WTC11 (cell line): ENCODE measurements around the gene USP15. TPM values are rescaled to one million over a fixed set of nuclear protein-coding genes. Genes with fewer than 3 reads are reported as not detected.

Source experiments
- ATAC-seq: fragments of 200-7000 bp; cut with Tn5 transposase; 2 replicates; pipeline ENCODE4 v1.10.0; 2021; ENCODE audit warnings: mild to moderate bottlenecking, moderate library complexity
- CTCF ChIA-PET: fragments of 300-600 bp; sonication (Branson Sonifier 250); formaldehyde crosslinking; loops from one replicate; lab custom pipeline; 2021; ENCODE audit warnings: antibody characterized with exemption; lab: Charles Lee
- POLR2A ChIA-PET: fragments of 350-600 bp; sonication (Branson Sonifier 250); formaldehyde crosslinking; loops from one replicate; lab custom pipeline; 2021; ENCODE audit warnings: antibody characterized with exemption; lab: Charles Lee
- DNase-seq: peaks from one replicate; pipeline ENCODE4 v3.0.0; 2021; ENCODE audit warnings: low spot score
- H3K27ac Mint-ChIP-seq: 2 replicates; pipeline ENCODE4 v1.8.0; 2021; ENCODE audit warnings: mixed read lengths
- H3K27me3 Mint-ChIP-seq: 2 replicates; pipeline ENCODE4 v1.8.0; 2021; ENCODE audit warnings: low read depth, mild to moderate bottlenecking, moderate library complexity, mixed read lengths
- H3K36me3 Mint-ChIP-seq: 2 replicates; pipeline ENCODE4 v1.8.0; 2021; ENCODE audit warnings: mixed read lengths
- H3K4me1 Mint-ChIP-seq: 2 replicates; pipeline ENCODE4 v1.8.0; 2022; ENCODE audit warnings: mixed read lengths
- H3K4me3 Mint-ChIP-seq: 2 replicates; pipeline ENCODE4 v1.8.0; 2021; ENCODE audit warnings: mild to moderate bottlenecking, moderate library complexity, mixed read lengths
- H3K9me3 Mint-ChIP-seq: 2 replicates; pipeline ENCODE4 v1.8.0; 2021; ENCODE audit warnings: mixed read lengths
- CREB1 ChIP-seq: sonication (generic); formaldehyde crosslinking; IDR thresholded peaks from 2 replicates; pipeline ENCODE4 v1.8.0; 2023; ENCODE audit warnings: mild to moderate bottlenecking, missing genetic modification reagents
- FOXK1 ChIP-seq: sonication (generic); formaldehyde crosslinking; IDR thresholded peaks from 2 replicates; pipeline ENCODE4 v1.8.0; 2022; ENCODE audit warnings: mild to moderate bottlenecking, moderate library complexity, missing genetic modification reagents
- FOXP1 ChIP-seq: sonication (generic); formaldehyde crosslinking; IDR thresholded peaks from 2 replicates; pipeline ENCODE4 v1.8.0; 2022; ENCODE audit warnings: missing genetic modification reagents, mild to moderate bottlenecking, moderate library complexity, borderline replicate concordance
- IRF2 ChIP-seq: sonication (generic); formaldehyde crosslinking; IDR thresholded peaks from 2 replicates; pipeline ENCODE4 v1.8.0; 2022; ENCODE audit warnings: low read depth, missing genetic modification reagents, borderline replicate concordance
- JUN ChIP-seq: sonication (generic); formaldehyde crosslinking; IDR thresholded peaks from 2 replicates; pipeline ENCODE4 v1.8.0; 2023; ENCODE audit warnings: mild to moderate bottlenecking, missing genetic modification reagents
- NFE2L1 ChIP-seq: sonication (generic); formaldehyde crosslinking; IDR thresholded peaks from 2 replicates; pipeline ENCODE4 v1.8.1; 2023; ENCODE audit warnings: missing genetic modification reagents
- PRRX2 ChIP-seq: fragments of 250-450 bp; sonication (Bioruptor Pico); IDR thresholded peaks from 2 replicates; pipeline ENCODE4 v1.8.0; 2021; ENCODE audit warnings: mild to moderate bottlenecking
- ZNF416 ChIP-seq: fragments of 250-450 bp; sonication (Bioruptor Pico); IDR thresholded peaks from 2 replicates; pipeline ENCODE4 v1.9.0; 2021; ENCODE audit warnings: mild to moderate bottlenecking, inconsistent platforms
- ZNF532 ChIP-seq: fragments of 250-450 bp; sonication (Bioruptor Pico); IDR thresholded peaks from 2 replicates; pipeline ENCODE4 v1.9.0; 2021; ENCODE audit warnings: mild to moderate bottlenecking, borderline replicate concordance
- total RNA-seq: library from RNA; stranded (reverse); gene quantifications from 3 replicates; pipeline ENCODE4 v1.2.3, GENCODE V29; 2021
- TF ChIP-seq, protein P1 (sequence below): sonication (generic); formaldehyde crosslinking; IDR thresholded peaks from 2 replicates; pipeline ENCODE4 v1.8.0; 2023; ENCODE audit warnings: missing genetic modification reagents
- TF ChIP-seq, protein P2 (sequence below): sonication (generic); formaldehyde crosslinking; IDR thresholded peaks from 2 replicates; pipeline ENCODE4 v1.8.0; 2023; ENCODE audit warnings: missing genetic modification reagents, mild to moderate bottlenecking, borderline replicate concordance
- TF ChIP-seq, protein P3 (sequence below): sonication (generic); formaldehyde crosslinking; IDR thresholded peaks from 2 replicates; pipeline ENCODE4 v1.8.0; 2022; ENCODE audit warnings: mild to moderate bottlenecking, missing genetic modification reagents
- TF ChIP-seq, protein P4 (sequence below): sonication (generic); formaldehyde crosslinking; IDR thresholded peaks from 2 replicates; pipeline ENCODE4 v1.8.1; 2023; ENCODE audit warnings: mild to moderate bottlenecking, missing genetic modification reagents, borderline replicate concordance
- TF ChIP-seq, protein P5 (sequence below): sonication (generic); formaldehyde crosslinking; IDR thresholded peaks from 2 replicates; pipeline ENCODE4 v1.8.1; 2022; ENCODE audit warnings: mild to moderate bottlenecking, moderate library complexity, missing genetic modification reagents

Gene USP15
- total RNA-seq, 1 experiment from 2014 or later: 37.2 TPM

DNA sequence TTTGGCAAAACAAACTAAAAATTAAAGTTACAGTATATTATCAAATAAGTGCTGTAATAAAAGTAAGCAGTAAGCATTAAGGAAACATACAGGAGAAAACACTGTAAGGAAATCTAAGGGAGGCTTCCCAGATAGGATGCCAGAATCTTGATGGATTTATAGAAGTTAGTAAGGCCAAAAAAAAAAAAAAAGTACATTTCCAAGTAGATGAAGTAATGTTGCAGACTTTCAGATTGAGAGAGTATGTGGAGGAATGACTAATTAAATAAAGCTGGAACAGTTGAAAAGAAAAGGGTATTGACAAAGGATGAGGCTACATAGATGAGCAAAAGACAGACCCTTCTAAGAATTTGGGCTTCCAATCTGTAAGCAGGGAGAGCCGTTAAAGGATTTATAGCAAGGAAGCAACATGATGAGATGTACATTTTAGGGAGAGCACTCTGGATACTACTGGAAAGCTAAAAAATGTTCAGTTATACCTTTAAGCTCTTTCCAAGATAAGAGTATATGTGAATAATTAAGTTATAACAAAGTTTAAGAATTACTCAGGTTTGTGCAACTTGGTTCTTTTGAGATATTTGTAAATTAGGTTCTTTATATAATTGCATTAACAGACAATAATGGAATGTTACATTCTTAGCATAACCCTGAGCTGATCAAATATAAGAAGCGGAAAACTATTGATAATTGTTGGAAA lies 119.0 kb downstream of the USP15 start:
- DNase-seq (no peak), ATAC-seq (no peak)
- H3K9me3 Mint-ChIP-seq: no peaks in the 10 kb centered on the region
- H3K27me3 Mint-ChIP-seq: no peaks in the 10 kb centered on the region; the same call in 1 of the 2 replicates
- H3K4me3 Mint-ChIP-seq: no peak overlapping the region
- no peaks in the 10 kb centered on the region for H3K36me3 Mint-ChIP-seq
- TF ChIP-seq, protein P1, sequence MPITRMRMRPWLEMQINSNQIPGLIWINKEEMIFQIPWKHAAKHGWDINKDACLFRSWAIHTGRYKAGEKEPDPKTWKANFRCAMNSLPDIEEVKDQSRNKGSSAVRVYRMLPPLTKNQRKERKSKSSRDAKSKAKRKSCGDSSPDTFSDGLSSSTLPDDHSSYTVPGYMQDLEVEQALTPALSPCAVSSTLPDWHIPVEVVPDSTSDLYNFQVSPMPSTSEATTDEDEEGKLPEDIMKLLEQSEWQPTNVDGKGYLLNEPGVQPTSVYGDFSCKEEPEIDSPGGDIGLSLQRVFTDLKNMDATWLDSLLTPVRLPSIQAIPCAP (CRISPR knock-in tag): no peak
- TF ChIP-seq ZNF532 (CRISPR knock-in tag): no peak
- TF ChIP-seq ZNF416 (CRISPR knock-in tag): no peak
- TF ChIP-seq, protein P2, sequence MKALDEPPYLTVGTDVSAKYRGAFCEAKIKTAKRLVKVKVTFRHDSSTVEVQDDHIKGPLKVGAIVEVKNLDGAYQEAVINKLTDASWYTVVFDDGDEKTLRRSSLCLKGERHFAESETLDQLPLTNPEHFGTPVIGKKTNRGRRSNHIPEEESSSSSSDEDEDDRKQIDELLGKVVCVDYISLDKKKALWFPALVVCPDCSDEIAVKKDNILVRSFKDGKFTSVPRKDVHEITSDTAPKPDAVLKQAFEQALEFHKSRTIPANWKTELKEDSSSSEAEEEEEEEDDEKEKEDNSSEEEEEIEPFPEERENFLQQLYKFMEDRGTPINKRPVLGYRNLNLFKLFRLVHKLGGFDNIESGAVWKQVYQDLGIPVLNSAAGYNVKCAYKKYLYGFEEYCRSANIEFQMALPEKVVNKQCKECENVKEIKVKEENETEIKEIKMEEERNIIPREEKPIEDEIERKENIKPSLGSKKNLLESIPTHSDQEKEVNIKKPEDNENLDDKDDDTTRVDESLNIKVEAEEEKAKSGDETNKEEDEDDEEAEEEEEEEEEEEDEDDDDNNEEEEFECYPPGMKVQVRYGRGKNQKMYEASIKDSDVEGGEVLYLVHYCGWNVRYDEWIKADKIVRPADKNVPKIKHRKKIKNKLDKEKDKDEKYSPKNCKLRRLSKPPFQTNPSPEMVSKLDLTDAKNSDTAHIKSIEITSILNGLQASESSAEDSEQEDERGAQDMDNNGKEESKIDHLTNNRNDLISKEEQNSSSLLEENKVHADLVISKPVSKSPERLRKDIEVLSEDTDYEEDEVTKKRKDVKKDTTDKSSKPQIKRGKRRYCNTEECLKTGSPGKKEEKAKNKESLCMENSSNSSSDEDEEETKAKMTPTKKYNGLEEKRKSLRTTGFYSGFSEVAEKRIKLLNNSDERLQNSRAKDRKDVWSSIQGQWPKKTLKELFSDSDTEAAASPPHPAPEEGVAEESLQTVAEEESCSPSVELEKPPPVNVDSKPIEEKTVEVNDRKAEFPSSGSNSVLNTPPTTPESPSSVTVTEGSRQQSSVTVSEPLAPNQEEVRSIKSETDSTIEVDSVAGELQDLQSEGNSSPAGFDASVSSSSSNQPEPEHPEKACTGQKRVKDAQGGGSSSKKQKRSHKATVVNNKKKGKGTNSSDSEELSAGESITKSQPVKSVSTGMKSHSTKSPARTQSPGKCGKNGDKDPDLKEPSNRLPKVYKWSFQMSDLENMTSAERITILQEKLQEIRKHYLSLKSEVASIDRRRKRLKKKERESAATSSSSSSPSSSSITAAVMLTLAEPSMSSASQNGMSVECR (CRISPR knock-in tag): no peak
- TF ChIP-seq FOXP1: no peak
- CTCF ChIA-PET: no interaction called here
- H3K4me1 Mint-ChIP-seq: no peaks in the 10 kb centered on the region
- no peak overlapping the region for H3K27ac Mint-ChIP-seq
- POLR2A ChIA-PET: no interaction called here

GRCh38 chr12:62379723-62380045 lies 119.5 kb downstream of the USP15 start:
- DNase-seq (no peak), ATAC-seq (no peak)
- Mint-ChIP-seq H3K27ac (no peak overlapping the region), H3K27me3 (no peaks in the 10 kb centered on the region; the same call in 1 of the 2 replicates), H3K36me3 (no peaks in the 10 kb centered on the region), H3K9me3 (no peaks in the 10 kb centered on the region), H3K4me1 (no peaks in the 10 kb centered on the region), H3K4me3 (no peak overlapping the region)
- POLR2A ChIA-PET: no interaction called here
- no peak for TF ChIP-seq NFE2L1
- TF ChIP-seq CREB1 (CRISPR knock-in tag): no peak
- TF ChIP-seq, protein P3, sequence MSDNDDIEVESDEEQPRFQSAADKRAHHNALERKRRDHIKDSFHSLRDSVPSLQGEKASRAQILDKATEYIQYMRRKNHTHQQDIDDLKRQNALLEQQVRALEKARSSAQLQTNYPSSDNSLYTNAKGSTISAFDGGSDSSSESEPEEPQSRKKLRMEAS: no peak
- no peak for TF ChIP-seq JUN (CRISPR knock-in tag)
- no peak for TF ChIP-seq FOXK1
- no peak for TF ChIP-seq IRF2 (CRISPR knock-in tag)
- TF ChIP-seq PRRX2 (CRISPR knock-in tag): no peak
- TF ChIP-seq, protein P4, sequence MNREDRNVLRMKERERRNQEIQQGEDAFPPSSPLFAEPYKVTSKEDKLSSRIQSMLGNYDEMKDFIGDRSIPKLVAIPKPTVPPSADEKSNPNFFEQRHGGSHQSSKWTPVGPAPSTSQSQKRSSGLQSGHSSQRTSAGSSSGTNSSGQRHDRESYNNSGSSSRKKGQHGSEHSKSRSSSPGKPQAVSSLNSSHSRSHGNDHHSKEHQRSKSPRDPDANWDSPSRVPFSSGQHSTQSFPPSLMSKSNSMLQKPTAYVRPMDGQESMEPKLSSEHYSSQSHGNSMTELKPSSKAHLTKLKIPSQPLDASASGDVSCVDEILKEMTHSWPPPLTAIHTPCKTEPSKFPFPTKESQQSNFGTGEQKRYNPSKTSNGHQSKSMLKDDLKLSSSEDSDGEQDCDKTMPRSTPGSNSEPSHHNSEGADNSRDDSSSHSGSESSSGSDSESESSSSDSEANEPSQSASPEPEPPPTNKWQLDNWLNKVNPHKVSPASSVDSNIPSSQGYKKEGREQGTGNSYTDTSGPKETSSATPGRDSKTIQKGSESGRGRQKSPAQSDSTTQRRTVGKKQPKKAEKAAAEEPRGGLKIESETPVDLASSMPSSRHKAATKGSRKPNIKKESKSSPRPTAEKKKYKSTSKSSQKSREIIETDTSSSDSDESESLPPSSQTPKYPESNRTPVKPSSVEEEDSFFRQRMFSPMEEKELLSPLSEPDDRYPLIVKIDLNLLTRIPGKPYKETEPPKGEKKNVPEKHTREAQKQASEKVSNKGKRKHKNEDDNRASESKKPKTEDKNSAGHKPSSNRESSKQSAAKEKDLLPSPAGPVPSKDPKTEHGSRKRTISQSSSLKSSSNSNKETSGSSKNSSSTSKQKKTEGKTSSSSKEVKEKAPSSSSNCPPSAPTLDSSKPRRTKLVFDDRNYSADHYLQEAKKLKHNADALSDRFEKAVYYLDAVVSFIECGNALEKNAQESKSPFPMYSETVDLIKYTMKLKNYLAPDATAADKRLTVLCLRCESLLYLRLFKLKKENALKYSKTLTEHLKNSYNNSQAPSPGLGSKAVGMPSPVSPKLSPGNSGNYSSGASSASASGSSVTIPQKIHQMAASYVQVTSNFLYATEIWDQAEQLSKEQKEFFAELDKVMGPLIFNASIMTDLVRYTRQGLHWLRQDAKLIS (CRISPR knock-in tag): no peak
- TF ChIP-seq, protein P1 (CRISPR knock-in tag): no peak
- TF ChIP-seq, protein P5, sequence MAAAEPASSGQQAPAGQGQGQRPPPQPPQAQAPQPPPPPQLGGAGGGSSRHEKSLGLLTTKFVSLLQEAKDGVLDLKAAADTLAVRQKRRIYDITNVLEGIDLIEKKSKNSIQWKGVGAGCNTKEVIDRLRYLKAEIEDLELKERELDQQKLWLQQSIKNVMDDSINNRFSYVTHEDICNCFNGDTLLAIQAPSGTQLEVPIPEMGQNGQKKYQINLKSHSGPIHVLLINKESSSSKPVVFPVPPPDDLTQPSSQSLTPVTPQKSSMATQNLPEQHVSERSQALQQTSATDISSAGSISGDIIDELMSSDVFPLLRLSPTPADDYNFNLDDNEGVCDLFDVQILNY (CRISPR knock-in tag): no peak
- CTCF ChIA-PET: no interaction called here
